ENCODE results near the gene GPI. TPM values are rescaled to one million over a fixed set of nuclear protein-coding genes. Genes with fewer than 3 reads are reported as not detected.

GPI gene
- total RNA-seq, 2 experiments from 2014 or later = 404 to 442 TPM

DNA sequence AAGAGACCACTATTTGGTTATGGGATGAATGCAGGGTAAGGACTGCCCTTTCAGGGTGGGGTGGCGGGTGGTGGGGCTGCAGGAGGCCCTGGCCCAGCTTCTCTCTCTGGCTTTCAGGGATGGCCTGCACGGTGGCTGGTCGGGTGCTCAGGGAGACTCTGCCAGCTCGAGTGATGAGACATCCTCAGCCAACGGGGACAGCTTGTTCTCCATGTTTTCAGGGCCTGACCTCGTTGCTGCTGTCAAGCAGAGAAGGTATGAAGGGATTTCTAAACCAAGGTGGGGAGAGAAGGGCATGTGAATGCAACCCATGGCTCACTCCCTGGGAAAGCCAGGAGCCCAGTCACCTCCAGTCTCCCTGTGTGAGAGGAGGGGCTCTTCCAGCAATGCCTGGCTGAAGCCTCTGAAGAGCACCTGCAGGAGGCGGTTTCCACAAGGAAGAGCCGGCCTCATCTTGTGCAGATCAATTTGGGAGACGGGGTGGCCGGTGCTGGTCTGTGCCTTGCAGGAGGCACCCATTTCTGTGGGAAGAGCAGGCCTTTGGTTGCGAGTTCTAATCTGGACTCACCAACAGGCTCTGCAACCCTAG is 16.0 kb upstream of the GPI start:
- Mint-ChIP-seq H3K36me3 (ENCODE audit: low read depth) (peaks cover 23% of the 10 kb centered on the region), H3K9me3 (no peaks in the 10 kb centered on the region), H3K4me3 (no peak overlapping the region), H3K27me3 (no peaks in the 10 kb centered on the region), H3K27ac (peak overlapping the region; percentile 90), H3K4me1 (peaks cover 39% of the 10 kb centered on the region)
- POLR2A ChIA-PET = no interaction called here
- CTCF ChIA-PET = interaction anchor here (1.2 to 1.7 kb wide), 2 partner anchors 10 to 15 kb away, joined by 3 to 7 read pairs; no protein-coding TSS in a partner anchor
- DNase-seq = no peak

- H3K27ac Mint-ChIP-seq = peak overlapping the region; percentile 90
- CTCF ChIA-PET = interaction anchor here (0.6 to 1.5 kb wide), 2 partner anchors 178 to 1768 kb away, joined by 3 read pairs; partner anchors contain the start of gene LSM14A
Measured at GRCh38 chr19:34350161-34350561, 14.8 kb upstream of the GPI start.

GRCh38 chr19:34351382-34351826 is 13.6 kb upstream of the GPI start:
- H3K36me3 Mint-ChIP-seq (ENCODE audit: low read depth) = peaks cover 19% of the 10 kb centered on the region
- H3K4me1 Mint-ChIP-seq = peaks cover 34% of the 10 kb centered on the region
- POLR2A ChIA-PET = no interaction called here

More at GRCh38 chr19:34350161-34350561, 14.8 kb upstream of the GPI start:
- H3K9me3 Mint-ChIP-seq = no peaks in the 10 kb centered on the region
- peaks cover 41% of the 10 kb centered on the region for H3K4me1 Mint-ChIP-seq
- no peaks in the 10 kb centered on the region for H3K27me3 Mint-ChIP-seq
- peak; percentile 91 for DNase-seq
- peak overlapping the region; percentile 3 for H3K4me3 Mint-ChIP-seq
- POLR2A ChIA-PET = no interaction called here
- peaks cover 25% of the 10 kb centered on the region for H3K36me3 Mint-ChIP-seq (ENCODE audit: low read depth)

GRCh38 chr19:34353546-34353945 is 11.4 kb upstream of the GPI start:
- Mint-ChIP-seq H3K27ac (no peak overlapping the region), H3K36me3 (ENCODE audit: low read depth) (peaks cover 28% of the 10 kb centered on the region), H3K27me3 (no peaks in the 10 kb centered on the region), H3K9me3 (no peaks in the 10 kb centered on the region), H3K4me1 (peaks cover 49% of the 10 kb centered on the region), H3K4me3 (no peak overlapping the region)
- DNase-seq = no peak
- ChIA-PET POLR2A (no interaction called here), CTCF (interaction anchor here (0.5 to 0.8 kb wide), 2 partner anchors 10 to 71 kb away, joined by 3 to 6 read pairs; no protein-coding TSS in a partner anchor)

More at GRCh38 chr19:34351382-34351826, 13.6 kb upstream of the GPI start:
- CTCF ChIA-PET = interaction anchor here (0.8 to 1.5 kb wide), 2 partner anchors 9 to 179 kb away, joined by 3 read pairs; partner anchors contain the start of gene LSM14A
- peak; percentile 31 for DNase-seq
- Mint-ChIP-seq H3K27me3 (no peaks in the 10 kb centered on the region), H3K4me3 (no peak overlapping the region), H3K9me3 (no peaks in the 10 kb centered on the region), H3K27ac (peak overlapping the region; percentile 88)

GRCh38 chr19:34355201-34355600 is 9.8 kb upstream of the GPI start:
- ChIA-PET POLR2A (no interaction called here), CTCF (no interaction called here)
- Mint-ChIP-seq H3K27ac (no peak overlapping the region), H3K27me3 (no peaks in the 10 kb centered on the region), H3K9me3 (no peaks in the 10 kb centered on the region), H3K4me1 (peaks cover 49% of the 10 kb centered on the region), H3K36me3 (ENCODE audit: low read depth) (peaks cover 24% of the 10 kb centered on the region), H3K4me3 (no peak overlapping the region)
- DNase-seq = no peak

GRCh38 chr19:34356875-34357274 is 8.1 kb upstream of the GPI start:
- Mint-ChIP-seq H3K36me3 (ENCODE audit: low read depth) (peaks cover 16% of the 10 kb centered on the region), H3K27ac (peak overlapping the region; percentile 46), H3K4me1 (peaks cover 44% of the 10 kb centered on the region), H3K9me3 (no peaks in the 10 kb centered on the region), H3K4me3 (no peak overlapping the region), H3K27me3 (no peaks in the 10 kb centered on the region)
- ChIA-PET POLR2A (no interaction called here), CTCF (interaction anchor here (0.9 to 1.9 kb wide), 2 partner anchors 8 to 11 kb away, joined by 3 to 4 read pairs; partner anchors contain the start of gene GPI)
- DNase-seq = no peak

DNA sequence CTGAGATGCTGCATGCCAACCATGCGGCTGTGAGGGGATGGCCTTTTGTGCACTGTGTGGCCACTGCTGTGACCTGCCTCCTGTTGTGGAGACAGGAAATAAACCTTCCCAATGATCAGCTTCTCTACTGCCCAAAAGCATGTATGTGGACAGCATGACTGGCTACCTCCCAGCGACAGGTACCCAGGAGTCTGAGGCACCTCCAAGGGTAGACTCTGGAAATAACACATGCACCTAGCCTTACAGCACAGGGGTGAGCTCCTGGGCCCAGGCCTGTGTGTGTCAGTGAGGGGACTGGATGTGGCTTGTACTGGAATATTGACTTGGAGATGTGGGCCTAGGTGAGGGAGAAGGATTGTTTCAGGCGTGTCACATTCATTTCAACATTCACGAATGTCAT is 7.6 kb upstream of the GPI start:
- H3K4me1 Mint-ChIP-seq = peaks cover 41% of the 10 kb centered on the region
- no peaks in the 10 kb centered on the region for H3K27me3 Mint-ChIP-seq
- H3K36me3 Mint-ChIP-seq (ENCODE audit: low read depth) = peaks cover 16% of the 10 kb centered on the region
- ChIA-PET CTCF (interaction anchor here (0.9 to 1.9 kb wide), 2 partner anchors 8 to 11 kb away, joined by 3 to 4 read pairs; partner anchors contain the start of gene GPI), POLR2A (no interaction called here)
- no peaks in the 10 kb centered on the region for H3K9me3 Mint-ChIP-seq
- peak overlapping the region; percentile 46 for H3K27ac Mint-ChIP-seq
- no peak for DNase-seq
- H3K4me3 Mint-ChIP-seq = no peak overlapping the region

DNA sequence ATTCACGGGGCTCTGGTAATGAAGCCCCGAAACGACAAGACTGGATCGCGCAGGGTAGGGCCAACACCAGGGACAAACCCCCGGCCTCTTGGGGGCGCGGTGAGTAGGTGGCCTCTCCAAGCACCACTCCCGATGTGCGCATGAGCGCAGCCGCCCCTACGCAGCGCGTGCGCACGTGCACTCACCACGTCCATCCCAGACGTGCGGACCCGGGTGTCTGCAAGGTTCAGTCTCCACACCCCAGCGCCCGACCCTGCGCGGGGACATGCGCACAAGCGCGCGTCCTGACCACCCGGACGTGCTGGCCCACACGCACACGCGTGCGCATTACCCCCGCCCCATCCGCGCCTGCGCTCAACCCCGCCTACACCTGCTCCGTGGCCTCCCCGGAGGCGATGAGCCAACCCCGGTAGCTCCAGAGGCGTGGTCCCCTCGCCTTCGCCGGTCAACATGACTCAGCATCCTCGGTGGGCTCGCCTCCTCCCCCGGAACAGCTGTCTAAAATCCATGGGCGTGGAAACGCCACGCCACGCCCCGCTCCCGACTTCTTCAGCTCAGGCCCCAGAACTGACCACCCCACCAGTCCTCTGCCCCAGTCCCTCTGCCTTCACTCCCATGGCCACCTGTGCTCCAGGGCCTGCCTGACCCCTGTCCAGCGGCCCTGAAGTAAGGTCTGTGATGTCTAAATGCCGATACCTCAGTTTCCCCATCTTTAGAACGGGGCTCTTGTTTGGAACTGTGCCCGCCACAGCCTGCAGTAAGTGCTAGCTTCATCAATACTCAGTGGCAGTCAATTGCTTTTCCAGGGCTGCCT is 5.6 kb upstream of the GPI start:
- Mint-ChIP-seq H3K36me3 (ENCODE audit: low read depth) (peaks cover 16% of the 10 kb centered on the region), H3K27ac (peak overlapping the region; percentile 96), H3K4me3 (peak overlapping the region; percentile 84), H3K4me1 (peaks cover 51% of the 10 kb centered on the region), H3K27me3 (no peaks in the 10 kb centered on the region), H3K9me3 (no peaks in the 10 kb centered on the region)
- ChIA-PET POLR2A (interaction anchor here (0.6 kb wide), 2 partner anchors 66 to 173 kb away, joined by 3 to 4 read pairs; no protein-coding TSS in a partner anchor), CTCF (interaction anchor here (0.6 to 1.7 kb wide), 11 partner anchors 10 to 47 kb away, joined by 3 to 7 read pairs (median 3); no protein-coding TSS in a partner anchor)
- DNase-seq = peak; percentile 96

DNA sequence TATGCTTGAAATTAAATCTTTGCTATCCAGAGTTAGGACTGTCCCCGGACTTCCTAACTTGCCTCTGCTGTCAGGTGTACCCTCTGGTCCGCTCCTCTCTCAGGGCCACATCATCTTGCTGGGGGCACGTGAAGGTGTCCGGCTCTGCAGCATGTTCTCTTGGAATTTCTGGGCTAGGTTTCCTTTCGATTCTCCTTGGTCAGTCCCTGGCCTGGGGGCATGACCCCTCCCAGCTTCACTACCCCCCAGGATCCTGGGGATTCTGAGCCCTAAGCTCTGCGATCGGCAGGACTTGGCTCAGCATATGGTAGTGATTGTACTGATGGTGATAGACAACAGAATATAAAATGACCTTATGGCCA is 5.1 kb upstream of the GPI start:
- peaks cover 13% of the 10 kb centered on the region for H3K36me3 Mint-ChIP-seq (ENCODE audit: low read depth)

GRCh38 chr19:34360354-34360909 is 4.6 kb upstream of the GPI start:
- H3K4me3 Mint-ChIP-seq = peak overlapping the region; percentile 84
- no peaks in the 10 kb centered on the region for H3K9me3 Mint-ChIP-seq
- ChIA-PET CTCF (interaction anchor here (1.0 to 1.4 kb wide), 3 partner anchors 9 to 24 kb away, joined by 3 to 6 read pairs (median 4); no protein-coding TSS in a partner anchor), POLR2A (no interaction called here)
- H3K27me3 Mint-ChIP-seq = no peaks in the 10 kb centered on the region
- peaks cover 52% of the 10 kb centered on the region for H3K4me1 Mint-ChIP-seq
- no peak for DNase-seq
- peak overlapping the region; percentile 96 for H3K27ac Mint-ChIP-seq
- H3K36me3 Mint-ChIP-seq (ENCODE audit: low read depth) = peaks cover 11% of the 10 kb centered on the region

More for the DNA sequence above, 5.1 kb upstream of the GPI start:
- DNase-seq = no peak
- peak overlapping the region; percentile 96 for H3K27ac Mint-ChIP-seq
- ChIA-PET CTCF (interaction anchor here (0.6 to 1.7 kb wide), 11 partner anchors 9 to 47 kb away, joined by 3 to 7 read pairs (median 3); no protein-coding TSS in a partner anchor), POLR2A (interaction anchor here (0.6 kb wide), 1 partner anchor 174 kb away, joined by 4 read pairs; no protein-coding TSS in a partner anchor)
- H3K27me3 Mint-ChIP-seq = no peaks in the 10 kb centered on the region
- peaks cover 53% of the 10 kb centered on the region for H3K4me1 Mint-ChIP-seq
- H3K9me3 Mint-ChIP-seq = no peaks in the 10 kb centered on the region
- H3K4me3 Mint-ChIP-seq = peak overlapping the region; percentile 84

GRCh38 chr19:34362679-34363069 is 2.3 kb upstream of the GPI start:
- Mint-ChIP-seq H3K4me3 (no peak overlapping the region), H3K4me1 (peaks cover 65% of the 10 kb centered on the region), H3K27me3 (no peaks in the 10 kb centered on the region), H3K9me3 (no peaks in the 10 kb centered on the region), H3K27ac (peak overlapping the region; percentile 7), H3K36me3 (ENCODE audit: low read depth) (peaks cover 28% of the 10 kb centered on the region)
- POLR2A ChIA-PET = no interaction called here
- DNase-seq = no peak
- CTCF ChIA-PET = interaction anchor here (0.6 to 0.8 kb wide), 2 partner anchors 19 to 38 kb away, joined by 3 read pairs; no protein-coding TSS in a partner anchor

- no peak overlapping the region for H3K4me3 Mint-ChIP-seq
- DNase-seq = no peak
- CTCF ChIA-PET = no interaction called here
- no peaks in the 10 kb centered on the region for H3K27me3 Mint-ChIP-seq
- H3K4me1 Mint-ChIP-seq = peaks cover 65% of the 10 kb centered on the region
- POLR2A ChIA-PET = no interaction called here
- no peak overlapping the region for H3K27ac Mint-ChIP-seq
- H3K36me3 Mint-ChIP-seq (ENCODE audit: low read depth) = peaks cover 28% of the 10 kb centered on the region
- H3K9me3 Mint-ChIP-seq = no peaks in the 10 kb centered on the region
Measured at GRCh38 chr19:34363094-34363493, 1.9 kb upstream of the GPI start.
